ENCODE measurements around the gene BRAP.
"Not testable (repeated sequence)": the region's sequence is repeated elsewhere in the genome, so short reads cannot be mapped to it uniquely, and the experiment has no call there.

Gene BRAP

DNA sequence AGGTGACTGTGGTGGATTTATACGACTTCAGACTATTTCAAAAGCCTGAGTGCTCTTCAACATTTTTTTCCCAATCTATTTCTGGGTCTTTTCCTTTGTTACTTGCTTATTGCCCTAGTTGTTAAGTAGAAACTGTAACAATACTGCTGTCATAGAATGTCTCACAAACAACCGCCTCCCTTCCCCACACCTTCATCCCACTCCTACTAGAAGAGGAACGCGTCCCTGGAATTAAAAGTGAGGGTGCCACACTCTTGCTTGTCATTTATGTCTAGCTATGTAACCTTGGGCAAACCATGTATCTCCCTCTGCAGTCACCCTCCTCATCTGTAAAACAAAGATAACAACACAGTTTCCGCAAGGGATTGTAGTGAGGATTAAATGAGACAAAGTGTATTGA lies 8.6 kb downstream of the BRAP start:
- no peak for DNase-seq (ENCODE audit: low read depth in 2 of 2)

DNA sequence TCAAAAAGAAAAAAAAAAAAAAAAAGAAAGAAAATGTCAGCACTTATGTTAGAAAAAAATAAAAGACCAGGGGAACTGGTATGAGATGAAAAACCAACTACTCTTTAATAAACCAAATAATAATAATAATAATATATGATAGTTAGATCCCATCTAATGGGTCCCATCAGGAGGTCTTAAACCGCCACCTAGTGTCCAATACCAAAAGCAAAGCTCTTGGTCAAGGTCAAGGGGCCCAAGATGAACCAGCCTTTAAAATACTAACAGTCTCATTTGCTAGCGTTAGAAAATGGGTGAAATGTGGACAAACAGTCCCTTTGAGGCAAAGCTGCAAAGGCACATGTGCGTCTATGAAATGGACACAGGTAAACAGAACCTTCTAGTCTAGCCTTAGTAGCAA lies 12.3 kb downstream of the BRAP start:
- no peak for DNase-seq (ENCODE audit: low read depth in 2 of 2)

DNA sequence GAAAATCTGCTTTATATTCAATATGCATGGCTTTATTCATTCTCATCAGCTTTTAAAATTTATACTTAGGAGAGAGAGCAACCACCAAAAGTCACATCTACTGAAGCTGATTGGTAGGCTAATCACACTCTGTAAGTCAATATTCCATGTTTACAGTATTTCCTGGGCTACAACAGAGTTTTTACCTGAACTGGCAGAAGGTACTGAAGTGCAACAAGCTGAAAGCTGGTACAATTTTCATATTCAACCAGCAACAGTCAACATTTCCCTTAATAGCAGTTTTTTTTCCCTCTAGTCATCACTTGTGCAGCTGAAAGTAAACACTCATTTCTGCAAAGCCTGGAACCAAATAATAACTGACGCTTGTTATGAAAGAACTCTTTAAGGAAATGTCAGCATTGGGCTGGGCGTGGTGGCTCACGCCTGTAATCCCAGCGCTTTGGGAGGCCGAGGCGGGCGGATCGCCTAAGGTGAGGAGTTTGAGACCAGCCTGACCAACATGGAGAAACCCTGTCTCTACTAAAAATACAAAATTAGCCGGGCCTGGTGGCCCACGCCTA lies 12.9 kb downstream of the BRAP start:
- no peak for DNase-seq (ENCODE audit: low read depth in 2 of 2)

DNA sequence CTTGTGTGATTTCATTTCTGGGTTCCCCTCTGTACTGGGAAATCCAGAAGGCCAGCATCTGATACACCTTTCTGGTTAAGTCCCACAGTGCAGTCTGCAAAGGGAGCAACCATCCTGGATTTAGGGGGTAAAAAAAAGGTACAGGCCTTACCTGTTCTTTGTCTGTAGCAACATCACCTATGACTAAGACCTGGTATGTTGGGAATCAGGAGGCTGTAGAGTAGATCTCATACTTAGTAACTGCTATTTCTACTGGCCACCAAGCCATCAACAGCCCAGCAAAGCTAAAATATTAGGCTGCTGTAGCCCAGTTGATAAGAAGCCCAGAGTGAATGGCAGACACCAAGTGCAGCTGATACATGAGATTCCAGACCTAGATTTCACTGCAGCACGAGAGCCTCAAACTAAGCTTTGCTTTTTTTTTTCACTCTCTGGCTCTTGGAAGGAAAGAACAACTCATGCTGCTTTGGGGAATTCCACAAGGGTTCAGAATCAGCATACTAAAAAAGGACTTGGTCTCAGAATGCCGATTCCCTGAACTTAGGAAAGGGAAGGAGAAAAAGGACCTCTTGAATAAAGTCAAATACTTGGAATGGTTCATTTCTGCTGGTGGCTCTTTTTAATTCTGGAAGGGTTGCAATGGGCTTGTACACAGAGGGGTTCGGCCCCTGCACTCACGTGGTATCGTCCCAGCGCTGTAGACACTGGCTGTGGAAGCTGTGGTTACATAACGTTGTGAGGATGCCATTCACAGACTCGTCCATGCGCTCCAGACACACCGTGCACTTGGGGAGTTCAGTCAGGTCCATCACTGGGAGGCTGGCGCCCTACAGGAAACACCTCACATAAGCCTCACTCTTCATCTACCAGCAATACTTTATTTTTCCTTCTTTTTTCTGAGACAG lies 20.5 kb downstream of the BRAP start:
- no peak for DNase-seq (ENCODE audit: low read depth in 2 of 2)

DNA sequence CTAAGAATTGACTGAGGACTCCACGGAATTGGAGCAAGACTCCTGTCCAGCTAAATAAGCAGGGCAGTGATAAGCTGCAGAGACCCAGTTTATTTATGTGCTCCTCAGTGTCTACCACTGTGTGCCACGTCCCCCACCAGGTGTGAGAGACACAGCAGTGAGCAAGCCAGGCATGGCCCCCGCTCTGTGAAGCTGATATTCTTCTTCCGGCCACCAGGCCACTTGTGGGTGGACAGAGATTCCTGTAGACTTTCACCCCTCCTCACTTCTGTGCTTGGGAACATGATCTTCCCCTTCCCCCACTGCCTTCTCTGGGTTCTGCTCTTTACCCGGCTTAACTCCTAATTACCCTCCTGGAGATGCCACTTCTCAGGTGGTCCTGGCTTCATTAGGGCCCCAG lies 21.3 kb downstream of the BRAP start:
- DNase-seq (ENCODE audit: low read depth in 2 of 2): no peak

DNA sequence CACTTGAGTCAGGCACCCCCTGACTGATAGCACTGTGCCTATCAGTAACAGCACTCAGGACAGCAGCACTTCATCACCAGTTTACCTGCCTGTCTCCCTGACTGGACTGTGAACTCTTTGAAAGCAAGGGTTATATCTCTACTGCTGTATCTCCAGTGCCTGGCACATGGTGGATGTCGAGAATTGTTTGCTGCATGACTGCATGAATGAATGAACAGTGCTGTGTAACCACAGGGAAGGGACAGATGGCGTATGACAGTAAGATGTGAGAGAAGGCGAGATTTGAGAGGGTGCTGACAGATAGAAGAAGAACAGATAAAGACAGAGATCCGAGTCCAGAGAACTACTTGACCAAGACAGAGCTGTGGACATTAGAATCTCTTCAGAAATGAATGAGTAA lies 29.7 kb downstream of the BRAP start:
- DNase-seq (ENCODE audit: low read depth in 2 of 2): no peak

DNA sequence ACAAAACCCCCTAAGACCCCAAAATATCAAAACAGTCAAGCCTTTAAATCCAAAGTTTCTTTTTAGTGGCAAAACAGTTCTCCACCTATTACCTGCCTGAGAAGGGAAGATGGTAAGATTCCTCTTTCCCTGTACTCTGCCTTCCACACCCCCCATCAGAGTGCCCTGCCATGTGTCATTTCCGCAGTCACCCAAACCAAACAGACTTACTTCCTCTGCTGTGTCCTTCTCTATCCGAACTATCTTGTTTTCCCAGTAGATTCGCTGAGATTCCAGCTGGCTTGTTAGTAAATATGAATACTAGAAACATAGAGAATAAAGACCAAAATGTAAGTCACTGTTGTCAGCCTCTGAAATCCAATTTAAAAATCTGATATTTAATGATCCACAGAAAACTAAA lies 30.4 kb downstream of the BRAP start:
- DNase-seq (ENCODE audit: low read depth in 2 of 2): no peak

DNA sequence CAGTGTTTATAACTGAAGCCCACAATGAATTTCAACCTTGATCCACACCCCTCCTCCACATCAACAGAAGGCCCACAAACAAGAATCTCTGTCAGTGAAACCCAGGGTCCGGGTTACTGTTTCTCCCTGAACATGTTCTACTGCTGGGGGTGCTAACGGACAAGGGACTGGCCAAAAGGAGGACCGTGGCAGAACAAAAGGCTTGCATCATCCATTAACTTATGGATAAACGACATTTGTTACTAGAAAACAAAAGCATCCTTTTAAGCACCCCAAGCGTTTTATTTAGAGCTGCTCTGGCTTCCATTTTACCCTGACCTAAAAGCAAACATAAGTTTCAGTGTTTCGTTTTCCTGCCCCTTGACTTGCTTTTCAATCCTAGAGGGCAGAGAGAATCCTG lies 32.2 kb downstream of the BRAP start:
- DNase-seq (ENCODE audit: low read depth in 2 of 2): no peak

DNA sequence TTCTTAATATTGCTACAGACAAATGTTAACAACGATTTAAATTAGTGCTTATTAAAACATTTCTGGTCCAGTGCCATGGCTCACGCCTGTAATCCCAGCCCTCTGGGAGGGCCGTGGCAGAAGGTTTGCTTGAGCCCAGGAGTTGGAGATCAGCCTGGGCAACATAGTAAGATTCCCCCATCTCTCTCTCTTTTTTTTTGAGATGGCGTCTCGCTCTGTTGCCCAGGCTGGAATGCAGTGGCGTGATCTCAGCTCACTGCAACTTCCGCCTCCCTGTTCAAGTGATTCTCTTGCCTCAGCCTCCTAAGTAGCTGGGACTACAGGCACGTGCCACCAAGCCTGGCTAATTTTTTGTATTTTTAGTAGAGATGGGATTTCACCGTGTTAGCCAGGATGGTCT lies 33.2 kb downstream of the BRAP start:
- not testable (repeated sequence) for DNase-seq (ENCODE audit: low read depth in 2 of 2)

DNA sequence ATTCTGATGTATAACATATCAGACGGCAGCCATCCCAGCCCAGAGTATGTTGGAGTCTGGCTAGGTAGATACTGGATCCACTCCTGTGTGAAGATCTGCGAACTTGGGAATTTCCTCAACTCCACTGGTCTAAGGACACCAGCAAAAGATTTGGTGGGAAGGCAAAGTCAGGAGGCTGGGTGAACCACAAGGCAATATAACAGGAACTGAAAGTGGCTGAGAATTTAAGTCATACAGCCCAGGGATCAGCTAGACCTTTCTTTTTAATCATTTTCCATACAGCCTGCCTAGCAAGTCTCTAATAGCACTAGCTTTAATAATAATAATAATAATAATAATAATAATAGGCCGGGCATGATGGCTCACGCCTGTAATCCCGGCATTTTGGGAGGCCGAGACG lies 34.8 kb downstream of the BRAP start:
- DNase-seq (ENCODE audit: low read depth in 2 of 2): no peak

DNA sequence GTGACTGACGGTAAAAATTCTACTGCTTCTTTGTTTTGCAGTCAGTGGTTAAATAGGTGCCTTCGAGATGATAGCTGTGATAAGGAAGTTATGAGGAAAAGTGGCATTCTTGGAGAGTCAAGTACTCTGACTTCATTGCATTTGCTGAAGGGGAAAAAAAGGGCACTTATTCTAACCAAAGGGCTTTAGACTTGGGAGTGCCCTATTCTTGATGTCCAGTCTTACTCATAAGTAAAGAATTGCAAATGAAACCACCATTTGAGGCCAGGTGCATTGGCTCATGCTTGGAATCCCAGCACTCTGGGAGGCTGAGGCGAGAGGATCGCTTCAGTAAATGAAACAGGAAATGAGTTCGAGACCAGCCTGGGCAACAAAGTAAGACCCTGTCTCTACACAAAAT lies 40.3 kb downstream of the BRAP start:
- DNase-seq (ENCODE audit: low read depth in 2 of 2): no peak

DNA sequence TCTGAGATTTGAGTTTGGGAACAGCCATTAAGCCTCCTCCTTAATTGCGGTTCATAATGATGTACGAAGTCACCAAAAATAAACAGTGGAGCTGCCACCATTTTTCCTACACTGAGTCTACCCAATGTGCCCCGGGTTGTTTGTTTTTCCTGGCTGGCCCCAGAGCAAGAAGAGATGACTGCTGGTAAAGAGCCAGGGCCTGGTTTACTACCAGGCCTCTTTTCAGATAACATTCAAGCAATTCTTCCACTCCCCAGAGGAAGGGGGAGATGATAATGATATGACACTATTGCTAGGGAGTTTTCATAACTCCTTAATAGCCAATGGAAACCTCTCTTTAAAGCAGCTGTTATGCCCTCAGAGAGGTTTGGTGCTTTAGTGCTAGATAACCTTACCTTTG lies 42.3 kb downstream of the BRAP start:
- no peak for DNase-seq (ENCODE audit: low read depth in 2 of 2)

DNA sequence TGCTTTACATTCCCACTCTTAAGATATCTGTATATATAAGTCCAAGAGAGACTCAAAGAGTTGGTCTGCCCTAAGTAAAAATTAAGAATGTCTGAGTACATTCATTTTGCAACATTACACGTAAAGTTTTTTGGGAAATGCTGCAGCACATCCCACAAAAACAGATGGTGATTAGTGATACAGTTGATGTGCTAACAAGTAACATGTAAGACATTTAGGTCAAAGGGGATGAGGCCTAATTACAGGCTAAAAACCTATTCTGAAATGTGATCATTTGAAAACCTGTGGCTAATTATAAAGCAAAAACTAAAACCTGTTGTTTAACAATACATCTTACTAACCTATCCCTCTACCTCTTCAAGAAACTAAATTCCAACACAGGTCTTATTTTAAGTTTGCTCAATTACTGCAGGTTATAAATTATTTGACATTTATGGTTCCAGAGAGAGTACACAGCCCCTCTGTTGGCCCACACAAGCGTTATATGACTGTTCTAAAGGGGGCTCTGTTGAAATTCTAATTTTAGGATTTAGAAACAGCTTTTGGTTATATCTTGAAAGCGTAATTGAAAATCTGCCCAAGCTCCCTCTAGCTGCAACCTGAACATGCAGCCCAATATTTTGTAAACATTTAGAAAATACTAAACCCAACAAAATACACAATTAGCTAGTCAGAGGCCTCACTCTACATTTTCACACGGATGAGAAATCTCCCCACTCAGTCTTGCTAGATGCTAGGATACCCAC lies 42.9 kb downstream of the BRAP start:
- no peak for DNase-seq (ENCODE audit: low read depth in 2 of 2)

DNA sequence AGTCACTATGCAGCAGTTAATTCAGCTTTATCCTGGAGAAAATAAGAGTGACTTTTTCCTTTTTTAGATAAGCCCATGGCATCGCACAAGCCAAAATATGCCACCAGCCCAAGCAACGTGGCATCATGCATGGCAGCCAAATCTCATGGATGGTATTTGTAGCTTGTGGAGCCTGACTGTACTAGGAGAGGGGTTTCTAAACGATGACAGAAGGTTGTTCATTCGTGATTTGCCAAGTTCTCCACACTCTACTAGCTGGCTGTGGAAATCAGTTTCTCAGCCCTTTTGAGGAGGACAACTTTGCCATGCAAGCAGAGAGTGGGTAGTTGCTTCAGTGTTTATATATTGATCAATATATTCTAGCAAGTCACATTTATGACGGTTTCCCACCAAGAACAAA lies 45.2 kb downstream of the BRAP start:
- no peak for DNase-seq (ENCODE audit: low read depth in 2 of 2)

DNA sequence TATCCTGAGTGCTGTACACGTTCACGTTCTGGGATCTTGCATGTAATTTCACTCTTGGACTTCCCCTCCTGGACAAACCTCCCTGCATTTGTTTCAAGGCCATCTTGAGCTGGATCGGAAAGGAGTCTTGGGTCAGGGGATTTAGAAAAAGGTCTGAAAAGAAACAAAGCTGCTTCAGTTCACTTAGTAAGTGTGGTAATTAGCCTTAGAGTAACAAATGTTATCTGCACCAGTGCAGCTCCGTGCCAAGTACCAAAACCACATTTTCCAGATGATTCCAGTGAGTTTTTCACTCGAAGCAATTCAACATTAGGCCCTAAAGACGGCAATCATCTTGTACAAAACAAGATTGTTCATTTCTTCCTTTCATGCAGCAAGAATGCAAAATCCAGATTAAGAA lies 47.2 kb downstream of the BRAP start:
- no peak for DNase-seq (ENCODE audit: low read depth in 2 of 2)

DNA sequence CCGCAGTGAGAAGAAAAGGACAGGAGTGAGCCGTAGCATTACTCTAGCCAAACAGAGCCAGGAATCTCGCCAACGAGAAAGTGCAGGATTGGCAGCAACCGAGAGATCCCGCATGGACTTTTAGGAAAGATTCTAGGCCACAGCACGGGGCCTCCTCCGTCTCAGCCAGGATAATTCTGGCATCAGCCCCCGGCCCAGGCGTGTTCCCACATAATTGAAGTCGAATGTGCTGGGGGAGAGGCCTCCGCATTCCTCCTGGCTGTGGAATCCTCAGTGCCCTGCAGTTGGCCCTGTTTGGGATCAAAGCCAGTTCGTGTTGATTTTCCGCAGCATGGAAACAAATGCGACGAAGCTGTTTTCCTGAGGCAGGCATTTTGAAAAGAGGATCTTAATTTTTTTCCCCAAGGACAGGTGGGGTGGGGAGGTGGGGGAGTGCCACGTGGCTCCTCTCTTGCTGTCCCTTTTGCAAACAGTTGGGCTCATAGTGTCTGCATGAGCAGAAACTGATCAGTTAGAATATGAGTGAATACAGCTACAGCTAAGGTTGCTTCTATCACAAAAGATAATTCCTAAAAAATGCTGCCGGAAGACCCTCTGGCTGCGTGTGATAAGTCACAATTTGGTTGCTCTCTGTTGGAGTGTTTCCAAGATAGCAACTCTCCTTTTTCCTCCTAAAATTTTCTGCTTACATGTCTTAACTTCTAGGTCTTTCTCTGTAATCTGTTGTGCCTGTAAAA lies 49.4 kb downstream of the BRAP start:
- DNase-seq (ENCODE audit: low read depth in 2 of 2): no peak

DNA sequence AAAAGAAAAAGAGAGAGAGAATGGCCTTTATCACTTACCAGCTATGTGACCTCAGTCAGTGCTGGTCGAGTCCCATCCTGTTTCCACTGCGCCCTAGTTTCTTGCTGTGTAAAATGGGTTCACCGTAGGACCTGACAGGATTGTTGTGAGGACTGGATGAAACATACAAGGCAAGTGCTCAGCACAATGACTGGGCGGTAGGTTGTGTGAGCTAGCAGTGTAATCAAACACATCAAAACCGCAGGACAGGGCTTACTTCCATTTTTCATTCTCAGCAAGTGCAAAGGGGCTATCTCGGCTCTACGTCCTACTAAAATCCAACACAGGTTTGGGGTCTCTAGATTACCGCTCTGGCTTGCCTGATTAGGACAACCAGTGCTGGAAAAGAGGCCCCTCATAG lies 50.2 kb downstream of the BRAP start:
- no peak for DNase-seq (ENCODE audit: low read depth in 2 of 2)

DNA sequence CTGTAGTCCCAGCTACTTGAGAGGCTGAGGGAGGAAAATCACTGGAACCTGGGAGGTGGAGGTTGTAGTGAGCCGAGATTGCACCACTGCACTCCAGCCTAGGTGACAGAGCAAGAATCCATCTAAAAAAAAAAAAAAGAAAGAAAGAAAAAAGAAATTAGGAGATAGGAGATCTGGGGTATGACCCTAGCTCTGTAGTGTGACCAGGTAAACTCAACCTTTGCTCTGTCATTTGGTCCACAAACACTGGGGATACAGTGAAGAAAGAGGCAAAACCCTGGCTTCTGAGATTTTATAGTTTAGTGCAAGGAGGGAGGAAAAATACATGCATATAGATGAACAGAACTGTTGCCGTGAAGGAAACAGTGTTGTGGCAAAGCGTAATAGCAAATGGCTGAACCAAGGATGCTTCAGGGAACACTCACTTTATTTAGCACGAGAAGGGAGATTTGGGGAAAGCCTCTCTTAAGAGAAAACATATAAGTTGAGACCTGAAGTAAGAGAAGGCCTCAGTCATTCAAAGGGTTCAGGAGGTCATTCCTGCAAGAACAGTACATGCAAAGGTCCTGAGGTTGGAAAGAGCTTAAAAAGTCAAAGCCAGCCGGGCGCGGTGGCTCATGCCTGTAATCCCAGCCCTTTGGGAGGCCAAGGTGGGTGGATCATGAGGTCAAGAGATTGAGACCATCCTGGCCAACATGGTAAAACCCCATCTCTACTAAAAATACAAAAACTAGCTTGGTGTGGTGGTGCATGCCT lies 57.1 kb downstream of the BRAP start:
- DNase-seq (ENCODE audit: low read depth in 2 of 2): no peak

DNA sequence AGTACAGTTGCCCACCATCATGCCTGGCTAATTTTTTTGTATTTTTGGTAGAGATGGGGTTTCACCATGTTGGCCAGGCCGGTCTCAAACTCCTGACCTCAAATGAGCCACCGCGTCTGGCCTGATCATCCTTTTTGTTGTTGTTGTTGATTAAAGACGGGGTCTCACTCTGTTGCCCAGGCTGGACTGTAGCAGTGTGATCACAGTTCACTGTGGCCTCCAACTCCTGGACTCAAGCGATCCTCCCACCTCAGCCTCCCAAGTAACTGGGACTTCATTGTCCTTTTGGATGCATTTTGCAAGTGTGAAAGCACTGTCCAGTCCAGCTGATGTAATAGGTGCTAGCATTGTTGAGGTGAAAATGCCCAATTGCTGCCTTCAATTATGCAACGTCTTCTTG lies 59.5 kb downstream of the BRAP start:
- DNase-seq (ENCODE audit: low read depth in 2 of 2): no peak

DNA sequence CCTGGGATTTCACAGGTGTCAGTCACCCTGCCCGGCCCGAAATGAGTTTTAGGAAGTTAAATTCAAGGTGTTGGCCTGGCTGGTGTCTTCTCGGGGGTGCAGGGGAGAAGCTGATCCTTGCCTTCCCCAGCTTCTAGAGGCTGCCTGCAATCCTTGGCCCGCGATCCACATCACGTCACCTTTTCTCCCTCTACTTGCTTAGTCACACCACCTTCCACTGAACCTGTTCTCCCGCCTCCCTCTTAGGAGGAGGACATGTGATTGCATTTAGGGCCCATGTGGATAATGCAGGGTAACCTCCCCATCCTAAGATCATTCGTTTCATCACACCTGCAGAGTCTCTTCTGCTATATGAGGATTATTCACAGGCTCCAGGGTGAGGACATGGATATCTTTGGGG lies 61.2 kb downstream of the BRAP start:
- DNase-seq (ENCODE audit: low read depth in 2 of 2): no peak

DNA sequence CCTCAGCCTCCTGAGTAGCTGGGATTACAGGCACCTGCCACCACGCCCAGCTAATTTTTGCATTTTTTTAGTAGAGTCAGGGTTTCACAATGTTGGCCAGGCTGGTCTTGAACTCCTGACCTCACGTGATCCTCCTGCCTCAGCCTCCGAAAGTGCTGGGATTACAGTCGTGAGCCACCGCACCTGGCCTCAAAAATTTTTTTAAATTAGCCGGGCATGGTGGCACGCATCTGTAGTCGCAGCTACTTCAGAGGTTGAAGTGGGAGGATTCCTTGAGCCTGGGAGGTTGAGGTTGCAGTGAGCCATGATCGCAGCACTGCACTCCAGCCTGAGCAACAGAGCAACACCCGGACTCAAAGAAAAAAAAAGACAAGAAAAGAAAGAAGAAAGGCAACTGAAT lies 67.9 kb downstream of the BRAP start:
- not testable (repeated sequence) for DNase-seq (ENCODE audit: low read depth in 2 of 2)
